Right ventricle myocardium inferior (tissue), 1 donor: Measurements from ENCODE around the gene ENAH. TPM values are rescaled to one million over a fixed set of nuclear protein-coding genes. Genes with fewer than 3 reads are reported as not detected.
"Not testable (repeated sequence)": the region's sequence is repeated elsewhere in the genome, so short reads cannot be mapped to it uniquely, and the experiment has no call there.

Experiments
- ATAC-seq: fragments of 200-7000 bp; cut with Tn5 transposase; one replicate; pipeline ENCODE4 v1.9.1; 2020; ENCODE audit warnings: mild to moderate bottlenecking, moderate library complexity
- DNase-seq: peaks from one replicate; pipeline ENCODE4 v3.0.0; 2021; ENCODE audit errors: missing footprints
- intact Hi-C: fragments of 100-400 bp; cut with DNase I; formaldehyde crosslinking; loops from one replicate; pipeline ENCODE4 v1.11.0; 2022
- total RNA-seq: library from RNA; stranded (reverse); fragmentation: NEBNext Ultra II Directional; extraction: Animal tissue kit (Norgen Biotek cat#: 25700); gene quantifications from one replicate; pipeline ENCODE4 v1.2.1, GENCODE V29; 2021
- donor health status: DM: no; HTN: yes; CAD: no; lungs with severe emphysema.

Gene ENAH
- total RNA-seq, 1 donor from 2014 or later, result 80.0 TPM

DNA sequence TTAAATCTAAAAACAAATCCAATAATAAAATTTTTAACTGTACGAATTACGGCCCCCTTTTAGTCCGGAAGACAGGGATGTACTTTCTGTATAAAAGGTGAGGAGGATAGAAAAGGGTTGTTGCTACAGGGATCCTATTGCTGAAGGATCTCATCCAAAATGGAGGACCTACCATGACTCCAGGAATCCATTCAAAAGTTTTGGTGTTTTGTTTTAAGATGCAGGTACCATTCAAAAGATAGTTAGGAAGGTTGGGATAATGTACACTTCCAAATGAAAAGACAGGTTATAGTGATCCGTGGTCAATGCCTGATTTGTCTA, 1.3 kb upstream of the ENAH start:
- intact Hi-C loops, result loop anchor here (5.0 to 10.0 kb wide), 8 partner anchors 43 to 271 kb away; partner anchors contain the start of gene PYCR2
- ATAC-seq, result no peak
- no peak for DNase-seq

DNA sequence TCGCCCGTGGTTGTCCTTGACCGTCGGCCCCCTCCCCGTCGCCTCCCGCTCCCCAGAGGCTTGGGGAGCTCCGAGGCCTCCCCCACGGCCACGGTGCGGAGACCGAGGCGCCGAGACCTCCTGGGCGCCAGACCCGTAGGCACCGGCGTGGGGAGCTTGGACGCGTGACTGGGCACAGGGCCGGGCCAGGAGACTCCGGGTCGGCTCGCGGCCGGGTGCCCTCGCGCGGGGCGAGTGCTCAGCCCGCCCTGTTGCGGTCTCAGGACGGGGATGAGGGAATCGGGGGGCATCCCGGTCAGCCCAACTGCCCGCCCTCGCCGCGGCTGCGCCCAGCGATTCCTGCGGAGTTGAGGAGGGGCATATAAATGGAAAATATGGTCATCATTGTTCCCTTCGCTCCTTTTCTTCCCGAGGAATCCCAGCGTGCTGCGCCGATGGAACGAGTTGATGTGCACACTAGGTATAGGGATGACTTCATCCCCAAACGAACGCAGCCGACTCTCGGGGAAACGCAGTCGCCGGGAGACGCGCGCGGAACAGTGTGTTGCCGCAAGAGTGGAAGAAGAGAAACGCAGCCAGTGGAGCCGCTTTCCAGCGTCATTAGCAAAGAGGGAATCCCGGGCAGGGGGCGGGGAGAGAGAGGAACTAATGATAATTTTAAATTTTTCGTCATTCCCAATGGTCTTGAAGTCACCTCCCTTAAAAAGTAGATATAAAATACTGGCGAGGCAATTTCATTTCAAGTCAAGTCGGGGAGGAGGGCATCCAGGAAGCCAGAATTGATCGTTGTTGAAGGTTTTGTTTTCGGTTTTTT, 747 bp upstream of the ENAH start:
- DNase-seq (peak; percentile 82), ATAC-seq (peak; percentile 53)
- intact Hi-C loops, result loop anchor here (5.0 to 10.0 kb wide), 8 partner anchors 44 to 271 kb away; partner anchors contain the start of gene PYCR2

DNA sequence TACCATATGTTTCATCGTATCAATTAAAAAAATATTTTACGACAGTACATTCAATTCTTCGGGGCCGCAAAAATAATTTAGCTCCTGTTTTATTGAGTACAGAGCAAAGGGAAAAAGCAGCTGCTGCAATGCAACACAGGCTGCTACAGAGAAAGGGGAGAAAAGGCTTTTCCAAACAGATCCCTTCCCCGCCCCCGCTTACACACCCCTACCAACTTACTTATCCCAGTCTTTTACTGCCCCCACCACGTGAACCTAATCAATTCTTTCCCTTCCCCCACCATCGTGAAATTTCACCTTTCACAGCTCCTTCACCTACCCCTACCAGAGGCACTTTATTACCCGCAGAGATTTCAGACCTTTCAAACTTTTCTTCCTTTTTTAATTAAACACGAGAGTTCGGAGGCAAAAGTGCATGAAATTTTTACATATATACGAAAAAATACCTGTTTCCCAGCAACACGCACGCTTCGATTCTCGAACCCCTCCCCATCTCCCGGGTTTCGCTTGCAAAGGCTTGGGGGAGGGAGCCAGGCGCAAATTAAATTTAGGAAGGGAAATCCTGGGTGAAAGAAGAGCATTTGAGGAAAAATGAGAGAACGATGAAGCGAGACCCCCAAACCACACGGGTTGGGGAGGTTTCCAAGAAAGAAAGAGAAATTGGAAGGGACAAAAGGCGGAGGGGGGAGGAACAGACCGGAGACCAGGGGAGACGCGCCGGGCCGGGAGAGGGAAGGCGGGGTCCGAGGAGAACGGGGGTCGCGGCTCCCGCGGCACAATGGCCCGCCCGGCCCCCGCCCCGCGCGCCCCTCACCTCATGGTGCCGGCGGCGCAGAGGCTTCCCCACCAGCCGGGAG, 823 bp downstream of the ENAH start:
- no peak for DNase-seq
- intact Hi-C loops, result loop anchor here (5.0 to 10.0 kb wide), 8 partner anchors 45 to 273 kb away; partner anchors contain the start of gene PYCR2
- ATAC-seq, result peak; percentile 1

DNA sequence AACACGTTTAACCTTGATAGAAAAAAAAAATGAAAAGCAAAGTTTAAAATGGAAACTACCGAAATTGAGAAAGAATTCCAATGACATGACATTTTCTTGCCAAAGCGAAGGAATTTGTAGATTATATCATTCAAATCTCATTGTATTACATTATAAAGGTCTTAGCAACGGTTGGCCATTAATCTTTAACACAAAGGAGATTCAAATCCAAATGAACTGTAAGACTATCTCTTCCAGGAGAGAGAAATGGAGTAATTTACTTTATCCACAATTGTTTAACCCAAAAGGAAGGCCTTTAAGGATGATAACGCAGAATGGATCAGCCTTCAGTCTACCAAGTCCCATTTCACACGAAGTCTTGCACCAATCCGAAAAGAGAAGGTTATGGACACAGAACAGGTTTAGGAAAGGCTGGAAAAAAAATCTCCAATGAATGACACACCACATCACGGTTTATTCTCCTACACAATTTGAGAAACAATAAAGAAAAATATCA, 1.5 kb downstream of the ENAH start:
- intact Hi-C loops, result loop anchor here (5.0 to 10.0 kb wide), 8 partner anchors 46 to 273 kb away; partner anchors contain the start of gene PYCR2
- DNase-seq, result no peak
- ATAC-seq, result no peak

DNA sequence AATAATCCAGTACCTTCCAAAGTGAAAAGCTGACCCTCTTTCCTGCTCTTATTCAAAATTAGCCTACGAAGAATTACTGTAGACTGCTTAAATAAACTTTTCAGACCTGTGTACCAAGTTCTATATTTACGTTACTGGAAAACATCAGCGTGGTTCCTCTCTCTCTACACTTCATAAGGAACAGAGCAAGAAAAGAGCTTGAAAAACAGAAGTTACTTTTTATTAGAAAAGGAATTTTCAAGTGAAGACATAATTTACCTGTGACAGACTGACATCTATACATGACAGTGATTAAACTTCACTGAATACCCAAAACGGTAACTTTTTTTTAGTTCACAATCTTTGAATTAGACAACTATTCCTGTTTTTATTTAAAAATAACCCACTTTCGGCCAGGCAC, 2.7 kb downstream of the ENAH start:
- ATAC-seq (no peak), DNase-seq (no peak)
- intact Hi-C loops, result loop anchor here (5.0 to 10.0 kb wide), 8 partner anchors 47 to 275 kb away; partner anchors contain the start of gene PYCR2

DNA sequence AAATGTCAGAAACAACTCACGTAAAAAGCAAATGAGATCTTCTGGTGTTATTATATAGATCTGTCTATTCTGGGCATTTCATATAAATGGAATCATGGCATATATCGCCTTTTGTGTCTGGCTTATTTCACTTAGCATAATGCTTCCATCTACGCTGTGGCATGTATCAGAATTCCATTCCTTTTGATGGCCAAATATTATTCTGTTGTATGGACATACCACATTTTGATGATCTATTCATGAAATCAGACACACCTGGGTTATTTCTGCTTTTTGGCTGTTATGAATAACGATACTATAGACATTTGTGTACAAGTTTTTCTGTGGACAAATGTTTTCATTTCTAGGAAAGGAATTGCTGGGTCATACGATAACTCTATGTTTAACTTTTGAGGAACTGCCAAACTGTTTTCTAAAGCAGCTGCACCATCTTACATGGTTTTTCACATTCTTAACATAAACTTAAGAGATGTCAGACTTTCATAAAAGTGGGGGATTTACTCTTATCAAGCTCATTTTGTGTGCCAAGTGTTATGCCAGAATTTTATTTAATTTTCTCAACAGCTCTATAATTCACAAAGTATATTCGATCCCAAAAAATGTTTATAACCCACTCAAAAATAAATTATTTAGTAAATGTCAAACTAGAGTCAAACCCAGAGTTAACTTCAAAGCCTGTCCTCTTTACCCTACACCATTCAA, 7.6 kb downstream of the ENAH start:
- no peak for DNase-seq
- no peak for ATAC-seq
- intact Hi-C loops, result no loop called here

DNA sequence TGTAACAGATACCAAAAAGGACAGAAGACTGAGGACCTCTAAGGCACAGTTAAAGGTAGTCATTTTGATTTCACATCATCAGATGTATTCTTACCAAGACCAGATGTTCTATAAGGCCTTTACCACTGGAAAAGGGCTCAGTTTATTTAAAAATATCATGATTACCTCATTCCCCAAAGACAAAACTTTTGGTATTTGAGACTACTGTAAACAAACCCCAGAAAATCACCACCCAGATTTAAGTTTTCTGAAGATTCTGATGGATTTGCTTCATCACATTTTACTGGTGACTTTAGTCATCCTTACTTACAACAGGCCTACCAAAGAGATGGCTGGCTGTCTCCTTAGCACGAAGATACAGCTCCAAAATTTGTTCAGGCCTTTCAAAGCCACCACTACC, 8.3 kb downstream of the ENAH start:
- intact Hi-C loops, result no loop called here
- DNase-seq (no peak), ATAC-seq (no peak)

DNA sequence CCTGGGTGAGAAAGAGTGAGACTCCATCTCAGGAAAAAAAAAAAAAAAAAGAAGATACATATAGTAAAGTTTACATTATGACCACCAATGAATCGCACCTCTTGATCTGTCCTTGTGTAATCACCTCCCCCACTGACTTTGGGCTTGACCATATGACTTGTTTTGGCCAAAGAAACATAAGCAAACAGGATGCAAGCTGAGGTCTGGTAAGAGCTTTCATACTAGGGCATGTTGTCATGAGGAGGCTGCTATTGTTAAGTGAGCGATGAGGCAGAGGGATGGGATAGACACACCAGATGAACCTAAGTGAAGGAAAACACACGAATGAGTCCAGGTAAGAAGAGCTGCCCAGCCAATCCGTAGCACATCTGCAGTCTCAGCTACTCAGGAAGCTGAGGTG, 10.7 kb downstream of the ENAH start:
- intact Hi-C loops, result no loop called here
- DNase-seq (no peak), ATAC-seq (no peak)

DNA sequence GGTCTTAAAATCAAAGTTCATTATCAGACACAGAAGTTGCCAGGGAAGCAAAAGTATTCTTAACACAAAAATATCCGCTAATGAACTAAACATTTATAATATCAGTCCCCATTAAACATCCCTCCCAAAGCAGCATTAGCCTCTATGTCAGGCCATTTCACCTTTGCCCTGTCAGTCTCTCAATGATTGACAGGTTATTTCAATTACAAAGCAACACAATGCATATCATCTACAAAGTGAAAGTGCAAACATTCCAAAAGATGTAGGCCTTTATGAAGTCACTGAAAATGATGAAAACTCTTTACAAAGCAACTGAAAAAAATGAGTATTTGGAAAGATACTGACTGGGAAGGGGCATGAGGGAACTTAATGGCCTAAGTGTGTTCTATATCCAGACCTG, 14.1 kb downstream of the ENAH start:
- DNase-seq (no peak), ATAC-seq (no peak)
- intact Hi-C loops, result no loop called here

DNA sequence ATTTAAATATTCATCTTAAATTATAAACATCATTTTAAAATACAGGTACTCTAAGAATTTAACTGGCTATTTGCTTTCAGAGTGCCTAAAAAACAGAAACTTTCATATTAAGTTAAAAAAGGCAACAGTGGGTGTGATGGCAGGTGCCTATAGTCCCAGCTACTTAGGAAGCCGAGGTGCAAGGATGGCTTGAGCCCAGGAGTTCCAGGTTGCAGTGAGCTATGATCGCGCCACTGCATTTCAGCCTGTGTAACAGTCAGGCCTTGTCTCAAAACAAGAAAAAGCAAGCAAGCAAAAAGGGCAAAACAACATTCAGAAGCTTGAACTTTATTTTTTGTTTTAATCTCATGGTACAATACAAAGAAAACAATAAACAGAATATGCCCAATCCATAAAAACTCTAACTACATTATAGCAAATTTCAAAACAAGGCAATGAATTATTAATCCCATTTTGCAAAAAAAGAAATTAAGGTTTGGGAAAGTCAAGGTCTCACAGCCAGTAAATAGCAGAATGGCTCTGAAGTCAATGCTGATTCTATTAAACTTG, 15.2 kb downstream of the ENAH start:
- intact Hi-C loops, result no loop called here
- DNase-seq, result no peak
- ATAC-seq, result no peak

DNA sequence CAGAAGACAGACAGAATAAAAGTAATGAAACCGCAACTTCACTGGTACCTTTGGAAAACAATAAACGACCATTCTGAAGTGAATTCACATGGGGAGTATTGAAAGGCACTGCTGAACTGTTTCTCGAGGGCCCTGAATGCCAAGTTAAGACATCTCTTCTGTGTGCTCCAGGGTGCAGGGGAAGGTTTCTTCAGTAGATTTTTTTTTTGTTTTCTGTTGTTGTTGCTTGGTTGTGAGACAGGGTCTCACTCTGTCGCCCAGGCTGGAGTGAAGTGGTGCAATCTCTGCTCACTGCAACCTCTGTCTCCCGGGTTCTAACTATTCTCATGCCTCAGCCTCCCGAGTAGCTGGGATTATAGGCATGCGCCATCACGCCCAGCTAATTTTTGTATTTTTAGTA, 15.9 kb downstream of the ENAH start:
- intact Hi-C loops, DNase-seq: not testable (repeated sequence)

DNA sequence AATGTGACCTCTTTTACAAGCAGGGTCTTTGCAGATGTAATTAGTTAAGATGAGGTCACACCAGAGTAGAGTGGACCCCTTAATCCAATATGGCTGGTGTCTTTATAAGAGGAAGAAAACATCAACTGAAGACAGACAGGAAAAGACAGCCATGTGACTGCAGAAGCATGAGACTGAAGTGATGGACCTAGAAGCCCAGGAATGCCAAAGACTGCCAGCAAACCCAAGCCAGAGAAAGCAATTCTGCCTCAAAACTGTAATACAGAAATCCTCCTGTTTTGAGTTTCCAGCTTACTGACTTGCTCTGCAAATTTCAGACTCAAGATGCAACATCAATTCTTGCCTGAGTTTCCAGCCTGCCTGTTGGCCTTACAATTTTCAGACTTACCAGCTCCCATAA, 17.3 kb downstream of the ENAH start:
- intact Hi-C loops, result no loop called here
- DNase-seq, result no peak
- ATAC-seq, result no peak

More for the DNA sequence above, 15.9 kb downstream of the ENAH start:
- not testable (repeated sequence) for ATAC-seq

DNA sequence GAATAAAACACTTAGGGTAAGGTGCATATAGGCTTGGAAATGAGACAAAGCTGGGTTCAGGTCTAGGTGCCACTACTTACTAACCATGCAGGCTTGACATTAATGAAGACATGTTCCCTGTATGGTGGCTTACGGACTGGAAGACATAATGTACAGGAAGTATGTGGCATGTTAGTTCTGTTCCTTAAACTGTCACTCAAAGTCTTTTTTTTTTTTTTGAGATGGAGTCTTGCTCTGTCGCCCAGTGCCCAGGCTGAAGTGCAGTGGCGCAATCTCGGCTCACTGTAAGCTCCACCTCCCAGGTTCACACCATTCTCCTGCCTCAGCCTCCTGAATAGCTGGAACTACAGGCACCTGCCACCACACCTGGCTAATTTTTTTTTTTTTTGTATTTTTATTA, 20.1 kb downstream of the ENAH start:
- intact Hi-C loops, DNase-seq, ATAC-seq: not testable (repeated sequence)

DNA sequence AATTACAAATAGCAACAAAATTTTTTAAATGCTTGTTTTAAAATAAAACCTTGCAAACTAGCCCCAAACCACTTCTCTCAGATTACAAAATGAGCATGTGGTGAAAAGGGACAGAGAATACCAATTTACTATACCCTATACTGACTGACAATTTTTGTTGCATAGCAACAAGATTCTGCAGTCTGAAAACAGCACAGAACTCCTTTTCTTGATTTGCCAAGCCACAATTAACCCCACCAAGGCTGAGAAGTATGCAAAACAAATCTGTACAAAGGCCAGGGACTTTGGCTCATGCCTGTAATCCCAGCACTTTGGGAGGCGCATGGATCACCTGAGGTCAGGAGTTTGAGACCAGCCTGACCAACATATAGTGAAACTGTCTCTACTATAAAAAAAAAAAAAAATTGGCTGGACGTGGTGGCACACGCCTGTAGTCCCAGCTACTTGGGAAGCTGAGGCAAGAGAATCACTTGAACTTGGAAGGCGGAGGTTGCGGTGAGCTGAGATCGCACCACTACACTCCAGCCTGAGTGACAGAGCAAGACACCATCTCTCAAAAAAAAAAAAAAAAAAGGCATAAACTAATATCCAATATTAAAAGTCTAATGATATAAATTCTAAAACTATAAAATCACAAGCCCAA, 21.8 kb downstream of the ENAH start:
- no peak for ATAC-seq
- intact Hi-C loops, result no loop called here

DNA sequence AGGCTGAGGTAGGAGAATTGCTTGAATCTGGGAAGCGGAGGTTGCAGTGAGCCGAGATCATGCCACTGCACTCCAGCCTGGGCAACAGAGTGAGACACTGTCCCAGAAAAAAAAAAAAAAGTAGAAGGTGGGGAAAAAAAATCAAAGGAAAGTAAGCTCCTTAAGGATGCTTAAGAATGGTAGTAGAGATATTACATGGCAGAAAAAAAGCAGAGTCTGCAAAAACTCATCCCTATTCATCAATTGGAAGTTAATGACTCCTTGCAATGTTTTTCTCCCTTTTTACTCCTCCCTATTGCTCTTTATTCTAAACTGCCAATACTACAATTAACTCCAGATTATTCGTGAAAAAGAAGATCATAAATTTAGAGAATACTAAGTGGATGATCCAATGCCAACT, 23.4 kb downstream of the ENAH start:
- intact Hi-C loops, result no loop called here
- DNase-seq (no peak), ATAC-seq (no peak)

More for the DNA sequence above, 21.8 kb downstream of the ENAH start:
- DNase-seq, result no peak

DNA sequence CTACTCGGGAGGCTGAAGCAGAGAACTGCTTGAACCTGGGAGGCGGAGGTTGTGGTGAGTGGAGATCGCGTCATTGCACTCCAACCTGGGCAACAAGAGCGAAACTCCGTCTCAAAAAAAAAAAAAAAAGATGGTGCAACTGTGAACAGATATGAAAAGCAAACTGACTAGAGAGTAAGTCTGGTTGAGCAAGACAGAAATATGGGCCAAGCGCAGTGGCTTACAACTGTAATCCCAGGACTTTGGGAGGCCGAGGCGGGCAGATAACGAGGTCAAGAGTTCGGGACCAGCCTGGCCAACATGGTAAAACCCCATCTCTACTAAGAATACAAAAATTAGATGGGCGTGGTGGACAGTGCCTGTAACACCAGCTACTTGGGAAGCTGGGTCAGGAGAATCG, 24.1 kb downstream of the ENAH start:
- ATAC-seq, DNase-seq, intact Hi-C loops: not testable (repeated sequence)

DNA sequence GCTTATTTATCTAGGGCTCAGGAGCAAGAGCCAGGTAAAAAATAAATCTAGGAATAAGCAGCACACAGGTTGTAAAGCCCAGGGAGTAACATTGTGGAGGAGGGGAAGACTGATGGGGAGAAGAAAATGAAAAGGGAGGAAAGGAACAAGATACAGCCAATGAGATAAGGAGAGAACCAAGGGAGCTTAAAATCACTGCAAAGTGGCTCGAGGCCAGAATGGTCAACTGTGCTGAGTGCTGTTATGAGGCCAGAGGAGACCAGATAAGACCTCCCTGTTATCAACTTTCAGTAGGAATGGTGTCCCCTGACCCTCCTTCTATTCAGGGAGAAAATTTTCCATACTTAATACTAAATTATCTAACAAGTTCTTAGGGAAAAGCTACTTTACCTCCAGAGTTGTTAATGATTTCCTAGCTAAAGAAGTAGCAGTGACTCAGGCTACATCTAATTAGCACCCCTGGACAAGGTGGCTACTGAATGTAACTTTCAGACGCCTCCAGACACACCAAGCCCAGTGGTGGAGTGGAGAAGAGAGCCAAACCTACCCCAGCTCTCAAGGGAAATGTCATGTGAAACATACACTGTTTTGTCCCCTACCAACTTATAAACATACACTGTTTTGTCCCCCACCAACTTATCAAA, 25.5 kb downstream of the ENAH start:
- ATAC-seq (peak; percentile 64), DNase-seq (no peak)
- intact Hi-C loops, result no loop called here

DNA sequence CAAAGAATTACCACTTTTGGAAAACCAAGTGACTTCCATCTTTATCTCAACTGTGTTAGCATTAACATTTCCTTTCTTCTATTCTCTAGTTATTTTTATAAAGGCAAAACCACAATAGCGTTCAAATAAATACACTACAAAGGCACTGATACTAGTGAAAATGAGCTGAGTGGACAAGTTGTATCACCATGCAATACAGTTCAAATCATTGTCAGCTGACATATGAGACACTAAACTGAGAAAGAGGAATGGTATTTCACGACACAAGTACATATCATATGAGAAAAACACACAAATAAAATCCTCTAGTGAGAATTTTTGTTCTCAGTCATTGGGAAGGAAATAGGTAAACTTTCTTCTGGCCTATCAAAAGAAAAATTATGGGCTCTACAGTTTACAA, 26.2 kb downstream of the ENAH start:
- intact Hi-C loops, result no loop called here
- ATAC-seq (no peak), DNase-seq (no peak)
